Prostate gland (tissue), 2 donors: ENCODE results near the gene RFT1.

Experiments used
- POLR2AphosphoS5 ChIP-seq: sonication (generic); formaldehyde crosslinking; IDR thresholded peaks from one replicate; pipeline ENCODE4 v1.6.1; 2017; ENCODE audit warnings: antibody characterized with exemption
- TF ChIP-seq, protein P1 (sequence below), 4 experiments: fragments of 200-600 bp in 2 of 4; fragments of 450-650 bp in 2 of 4; sonication (generic) in 2 of 4; IDR thresholded peaks; 1 replicate in 3 of 4; 2 replicates in 1 of 4; pipeline ENCODE4 v1.5.1; 2016 to 2019; ENCODE audit warnings: antibody characterized with exemption in 4 of 4, mild to moderate bottlenecking in 2 of 4, moderate library complexity in 2 of 4

DNA sequence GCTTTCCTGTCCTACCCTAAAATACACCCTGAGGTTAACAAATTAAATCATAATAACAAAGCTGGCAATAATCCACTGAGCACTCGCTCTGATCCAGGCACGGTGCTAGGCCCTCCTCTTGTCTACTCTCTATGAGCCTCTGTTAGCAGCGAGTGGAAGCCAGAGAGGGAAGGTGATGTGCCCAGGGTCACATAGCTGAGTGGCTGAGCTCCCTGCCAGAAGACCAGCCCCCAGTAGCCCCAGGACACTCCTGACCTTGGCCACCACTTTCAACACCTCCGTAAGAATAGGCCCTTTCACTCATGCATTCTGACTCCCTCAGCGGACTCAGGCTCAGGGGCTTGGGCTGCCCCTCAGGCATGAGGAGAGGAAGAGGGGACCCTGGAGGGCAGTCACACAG is 21.2 kb upstream of the RFT1 start:
- TF ChIP-seq, protein P1, sequence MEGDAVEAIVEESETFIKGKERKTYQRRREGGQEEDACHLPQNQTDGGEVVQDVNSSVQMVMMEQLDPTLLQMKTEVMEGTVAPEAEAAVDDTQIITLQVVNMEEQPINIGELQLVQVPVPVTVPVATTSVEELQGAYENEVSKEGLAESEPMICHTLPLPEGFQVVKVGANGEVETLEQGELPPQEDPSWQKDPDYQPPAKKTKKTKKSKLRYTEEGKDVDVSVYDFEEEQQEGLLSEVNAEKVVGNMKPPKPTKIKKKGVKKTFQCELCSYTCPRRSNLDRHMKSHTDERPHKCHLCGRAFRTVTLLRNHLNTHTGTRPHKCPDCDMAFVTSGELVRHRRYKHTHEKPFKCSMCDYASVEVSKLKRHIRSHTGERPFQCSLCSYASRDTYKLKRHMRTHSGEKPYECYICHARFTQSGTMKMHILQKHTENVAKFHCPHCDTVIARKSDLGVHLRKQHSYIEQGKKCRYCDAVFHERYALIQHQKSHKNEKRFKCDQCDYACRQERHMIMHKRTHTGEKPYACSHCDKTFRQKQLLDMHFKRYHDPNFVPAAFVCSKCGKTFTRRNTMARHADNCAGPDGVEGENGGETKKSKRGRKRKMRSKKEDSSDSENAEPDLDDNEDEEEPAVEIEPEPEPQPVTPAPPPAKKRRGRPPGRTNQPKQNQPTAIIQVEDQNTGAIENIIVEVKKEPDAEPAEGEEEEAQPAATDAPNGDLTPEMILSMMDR (IDR thresholded peaks at IDR 0.05) = no peak
- no peak for TF ChIP-seq POLR2AphosphoS5
